ENCODE results near the gene LHFPL3. TPM values are rescaled to one million over a fixed set of nuclear protein-coding genes. Genes with fewer than 3 reads are reported as not detected.

The LHFPL3 gene
- total RNA-seq, 1 experiment from 2014 or later: not detected

DNA sequence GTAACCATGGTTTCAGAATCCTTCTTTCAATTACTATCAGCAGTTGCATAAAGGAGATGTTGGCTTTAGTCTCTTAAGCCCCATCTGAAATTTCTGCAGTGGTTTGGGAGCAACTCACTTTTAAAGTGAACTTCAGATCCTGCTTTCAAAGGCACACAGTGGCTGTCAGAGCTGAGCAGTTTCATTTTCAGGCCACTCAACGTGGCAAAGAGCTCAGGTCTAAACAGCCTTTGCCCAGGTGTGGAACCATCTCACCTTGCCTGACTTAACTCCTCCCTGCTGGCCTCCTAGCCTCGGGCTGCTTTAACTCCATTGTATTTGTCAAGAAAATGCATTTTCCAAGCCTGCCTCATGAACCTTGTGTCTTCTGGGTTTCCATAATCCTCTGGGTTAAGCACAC lies 488.1 kb downstream of the LHFPL3 start:
- H4K8ac ChIP-seq (replicated peaks; ENCODE audit: insufficient read length, low read depth, low read length): no peak overlapping the region
- no peak overlapping the region for H4K5ac ChIP-seq (ENCODE audit: insufficient read length, low read depth, low read length)
- H3K4me3 Mint-ChIP-seq: no peak overlapping the region
- H2BK15ac ChIP-seq (ENCODE audit: low read depth, low read length): no peak overlapping the region
- H3K79me1 ChIP-seq (ENCODE audit: insufficient read depth, low read depth, low read length, poor library complexity, severe bottlenecking): no peaks in the 10 kb centered on the region
- H3K27me3 ChIP-seq (ENCODE audit: insufficient read depth, low read length): no peaks in the 10 kb centered on the region
- no peak overlapping the region for H2BK12ac ChIP-seq (ENCODE audit: insufficient read length, low read depth, low read length)
- no peaks in the 10 kb centered on the region for H3K23me2 ChIP-seq (ENCODE audit: insufficient read length, low read depth, low read length, poor library complexity, severe bottlenecking)
- H2AK5ac ChIP-seq (ENCODE audit: insufficient read length, low read length): no peak overlapping the region
- H2BK5ac ChIP-seq (ENCODE audit: insufficient read length, low read length): no peak overlapping the region
- no peak overlapping the region for H2BK120ac ChIP-seq (ENCODE audit: low read depth, low read length, poor library complexity, severe bottlenecking)
- H3K27ac ChIP-seq (ENCODE audit: insufficient read length, low read depth, low read length): no peak overlapping the region
- no peaks in the 10 kb centered on the region for H3K4me1 ChIP-seq (ENCODE audit: insufficient read depth, low read length)
- no peak overlapping the region for H3K4ac ChIP-seq (ENCODE audit: low read depth, low read length)
- H3K18ac ChIP-seq (ENCODE audit: insufficient read length, low read depth, low read length): no peak overlapping the region
- no peak overlapping the region for H3K9ac ChIP-seq (ENCODE audit: extremely low read depth, insufficient read length, low read length)
- no peak for DNase-seq
- no CpG with 5 or more reads among the region's 2 CpGs for WGBS (ENCODE audit: extremely low coverage, insufficient read length, low lambda C conversion rate)
- H3K27ac Mint-ChIP-seq: no peak overlapping the region
- H3K9me3 Mint-ChIP-seq: no peaks in the 10 kb centered on the region
- peaks cover 37 to 40% of the 10 kb centered on the region in 2 experiments for H3K4me1 Mint-ChIP-seq
- H4K20me1 ChIP-seq (ENCODE audit: control insufficient read depth, insufficient read depth, insufficient read length): no peaks in the 10 kb centered on the region
- no peak overlapping the region for H3K14ac ChIP-seq (ENCODE audit: insufficient read depth, low read length)
- no peak overlapping the region for H2AFZ ChIP-seq (ENCODE audit: low read length)
- H4K91ac ChIP-seq (ENCODE audit: insufficient read length, low read depth, low read length): no peak overlapping the region
- H3K56ac ChIP-seq (ENCODE audit: insufficient read length, low read depth, low read length): no peak overlapping the region
- H3K79me2 ChIP-seq (ENCODE audit: insufficient read depth, low read length): no peaks in the 10 kb centered on the region
- H3K23ac ChIP-seq (ENCODE audit: insufficient read length, low read depth, low read length): no peak overlapping the region
- TF ChIP-seq, protein P1, sequence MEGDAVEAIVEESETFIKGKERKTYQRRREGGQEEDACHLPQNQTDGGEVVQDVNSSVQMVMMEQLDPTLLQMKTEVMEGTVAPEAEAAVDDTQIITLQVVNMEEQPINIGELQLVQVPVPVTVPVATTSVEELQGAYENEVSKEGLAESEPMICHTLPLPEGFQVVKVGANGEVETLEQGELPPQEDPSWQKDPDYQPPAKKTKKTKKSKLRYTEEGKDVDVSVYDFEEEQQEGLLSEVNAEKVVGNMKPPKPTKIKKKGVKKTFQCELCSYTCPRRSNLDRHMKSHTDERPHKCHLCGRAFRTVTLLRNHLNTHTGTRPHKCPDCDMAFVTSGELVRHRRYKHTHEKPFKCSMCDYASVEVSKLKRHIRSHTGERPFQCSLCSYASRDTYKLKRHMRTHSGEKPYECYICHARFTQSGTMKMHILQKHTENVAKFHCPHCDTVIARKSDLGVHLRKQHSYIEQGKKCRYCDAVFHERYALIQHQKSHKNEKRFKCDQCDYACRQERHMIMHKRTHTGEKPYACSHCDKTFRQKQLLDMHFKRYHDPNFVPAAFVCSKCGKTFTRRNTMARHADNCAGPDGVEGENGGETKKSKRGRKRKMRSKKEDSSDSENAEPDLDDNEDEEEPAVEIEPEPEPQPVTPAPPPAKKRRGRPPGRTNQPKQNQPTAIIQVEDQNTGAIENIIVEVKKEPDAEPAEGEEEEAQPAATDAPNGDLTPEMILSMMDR (conservative IDR thresholded peaks at IDR 0.05): no peak
- H3K27me3 Mint-ChIP-seq (ENCODE audit: low read depth): no peaks in the 10 kb centered on the region
- H3T11ph ChIP-seq (ENCODE audit: low read length): no peak overlapping the region
- H2BK20ac ChIP-seq (ENCODE audit: low read depth, low read length, poor library complexity, severe bottlenecking): no peak overlapping the region
- no peaks in the 10 kb centered on the region for H3K36me3 Mint-ChIP-seq (ENCODE audit: insufficient read depth in 1 of 3, low read depth in 3 of 3)
- H3K4me2 ChIP-seq (ENCODE audit: insufficient read depth, insufficient read length, low read length): no peak overlapping the region
- no peaks in the 10 kb centered on the region for H3K9me3 ChIP-seq (ENCODE audit: control insufficient read depth, low read depth, low read length)
